Transverse colon (tissue), 3 donors: ENCODE data around the gene MIA.
"Not testable (repeated sequence)": the region's sequence is repeated elsewhere in the genome, so short reads cannot be mapped to it uniquely, and the experiment has no call there.

ENCODE experiments used
- CTCF ChIP-seq, 5 experiments: fragments of 200-600 bp in 3 of 5; fragments of 450-650 bp in 2 of 5; sonication (generic) in 3 of 5; IDR thresholded peaks; 1 replicate in 2 of 5; 2 replicates in 3 of 5; pipeline ENCODE4 v1.5.1; 2016 to 2017; ENCODE audit warnings: antibody characterized with exemption in 5 of 5, inconsistent platforms in 3 of 5, mild to moderate bottlenecking in 2 of 5, moderate library complexity in 1 of 5
- EP300 ChIP-seq: sonication (generic); formaldehyde crosslinking; IDR thresholded peaks from one replicate; pipeline ENCODE4 v1.6.1; 2017; ENCODE audit warnings: antibody characterized with exemption, low read depth

DNA sequence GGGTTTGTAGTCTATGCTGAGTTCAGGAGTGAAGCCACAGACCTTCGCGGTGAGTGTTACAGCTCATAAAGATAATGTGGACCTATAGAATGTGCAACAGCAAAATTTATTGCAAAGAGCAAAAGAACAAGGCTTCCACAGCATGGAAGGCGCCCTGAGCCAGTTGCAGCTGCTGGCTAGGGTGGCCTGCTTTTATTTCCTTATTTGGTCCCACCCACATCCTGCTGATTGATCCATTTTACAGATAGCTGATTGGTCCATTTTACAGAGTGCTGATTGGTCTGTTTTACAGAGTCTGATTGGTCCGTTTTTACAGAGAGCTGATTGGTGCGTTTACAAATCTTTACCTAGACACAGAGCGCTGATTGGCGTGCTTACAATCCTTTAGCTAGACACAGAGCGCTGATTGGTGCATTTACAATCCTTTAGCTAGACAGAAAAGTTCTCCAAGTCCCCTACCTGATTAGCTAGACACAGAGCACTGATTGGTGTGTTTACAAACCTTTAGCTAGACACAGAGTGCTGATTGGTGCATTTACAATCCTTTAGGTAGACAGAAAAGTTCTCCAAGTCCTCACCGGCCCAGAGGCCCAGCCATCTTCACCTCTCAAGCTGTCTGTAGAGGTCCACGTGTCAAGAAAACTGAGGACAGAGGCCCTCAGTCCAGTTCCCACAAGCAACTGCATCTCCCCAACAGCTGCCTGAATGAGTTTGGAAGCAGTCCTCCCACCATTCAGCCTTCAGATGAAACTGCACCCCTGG is 4.0 kb upstream of the MIA start:
- not testable (repeated sequence) for TF ChIP-seq EP300; CTCF (IDR thresholded peaks at IDR 0.05)
